NCI-H128 (cell line): ENCODE data around the gene CUL3.
"Not testable (repeated sequence)": the region's sequence is repeated elsewhere in the genome, so short reads cannot be mapped to it uniquely, and the experiment has no call there.

Source experiments
- DNase-seq: peaks from one replicate; lab custom pipeline; 2025; ENCODE audit not compliant: unreplicated experiment; lab: John Stamatoyannopoulos, UW

CUL3 gene

DNA sequence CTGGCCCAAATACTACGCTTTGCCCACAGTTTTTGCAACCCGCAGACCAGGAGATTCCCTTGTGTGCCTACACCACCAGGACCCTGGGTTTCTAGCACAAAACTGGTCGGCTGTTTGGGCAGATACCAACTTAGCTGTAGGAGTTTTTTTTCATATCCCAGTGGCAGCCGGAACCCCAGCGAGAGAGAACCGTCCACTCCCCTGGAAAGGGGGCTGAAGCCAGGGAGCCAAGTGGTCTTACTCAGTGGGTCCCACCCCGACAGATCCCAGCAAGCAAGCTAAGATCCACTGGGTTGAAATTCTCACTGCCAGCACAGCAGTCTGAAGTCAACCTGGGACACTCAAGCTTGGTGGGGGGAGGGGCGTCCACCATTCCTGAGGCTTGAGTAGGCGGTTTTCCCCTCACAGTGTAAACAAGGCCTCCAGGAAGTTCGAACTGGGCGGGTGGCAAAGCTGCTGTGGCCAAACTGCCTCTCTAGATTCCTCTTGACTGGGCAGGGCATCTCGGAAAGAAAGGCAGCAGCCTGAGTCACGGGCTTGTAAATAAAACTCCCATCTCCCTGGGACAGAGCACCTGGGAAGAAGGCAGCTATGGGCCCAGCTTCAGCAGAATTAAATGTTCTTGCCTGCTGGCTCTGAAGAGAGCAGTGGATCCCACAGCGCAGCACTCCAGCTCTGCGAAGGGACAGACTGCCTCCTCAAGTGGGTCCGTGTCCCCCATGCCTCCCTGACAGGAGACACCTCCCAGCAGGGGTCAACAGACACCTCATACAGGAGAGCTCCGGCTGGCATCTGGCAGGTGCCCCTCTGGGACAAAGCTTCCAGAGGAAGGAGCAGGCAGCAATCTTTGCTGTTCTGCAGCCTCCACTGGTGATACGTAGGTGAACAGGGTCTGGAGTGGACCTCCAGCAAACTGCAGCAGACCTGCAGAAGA, 99.8 kb downstream of the CUL3 start:
- not testable (repeated sequence) for DNase-seq

DNA sequence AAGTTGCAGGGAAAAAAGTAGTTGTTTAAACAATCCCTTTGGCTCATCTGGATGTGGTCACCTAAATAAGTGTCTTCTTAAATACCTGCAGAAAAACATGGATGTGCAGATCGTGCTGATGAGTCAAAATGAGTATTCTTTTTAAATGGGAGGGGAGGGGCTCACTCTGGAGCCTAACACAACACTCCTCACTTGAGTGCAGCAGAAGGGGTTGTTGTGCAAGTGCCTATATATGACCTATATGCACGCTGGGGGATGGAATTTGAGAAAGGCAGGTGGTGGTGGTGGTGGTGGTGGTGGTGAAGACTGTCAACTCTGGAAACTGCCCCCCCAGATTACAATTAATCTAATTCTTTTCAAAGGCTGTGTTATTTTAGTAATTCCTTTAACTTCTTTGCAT, 105.3 kb downstream of the CUL3 start:
- DNase-seq, result no peak

DNA sequence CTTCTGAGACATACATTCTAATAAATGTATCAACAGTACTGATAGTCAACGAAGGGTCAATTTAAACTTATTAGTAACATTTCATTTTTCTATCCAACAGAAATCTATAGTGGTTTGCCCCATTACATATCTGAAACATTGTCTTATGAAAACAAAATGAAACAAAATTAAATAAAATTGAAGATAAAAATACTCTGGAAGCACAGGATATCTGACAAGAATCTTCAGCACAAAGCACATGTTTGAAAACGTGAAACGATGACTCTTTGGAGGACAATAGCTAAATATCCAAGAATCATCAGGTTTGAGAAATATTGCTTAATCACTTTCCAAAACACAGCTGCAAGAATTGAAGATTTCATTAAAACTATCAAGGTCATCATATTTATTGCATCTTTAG, 112.3 kb downstream of the CUL3 start:
- DNase-seq, result no peak

DNA sequence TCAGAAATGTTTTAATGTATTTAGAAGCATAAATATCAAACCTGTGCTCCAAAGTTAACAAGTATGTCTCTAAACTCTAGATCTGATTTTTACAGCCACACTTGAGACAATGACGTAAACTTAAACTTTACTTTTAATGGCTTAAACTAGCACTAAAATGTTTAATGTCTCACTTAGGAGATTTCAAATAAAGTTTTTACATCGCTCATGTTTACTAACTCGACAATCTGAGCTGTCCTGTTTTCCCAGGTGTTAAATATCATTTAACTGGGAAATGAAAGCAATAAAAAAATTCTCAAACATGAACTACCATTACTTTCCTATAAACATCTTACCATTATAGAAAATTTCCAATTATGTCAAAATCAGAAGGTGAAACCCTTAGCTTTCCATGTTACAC, 113.0 kb downstream of the CUL3 start:
- no peak for DNase-seq

DNA sequence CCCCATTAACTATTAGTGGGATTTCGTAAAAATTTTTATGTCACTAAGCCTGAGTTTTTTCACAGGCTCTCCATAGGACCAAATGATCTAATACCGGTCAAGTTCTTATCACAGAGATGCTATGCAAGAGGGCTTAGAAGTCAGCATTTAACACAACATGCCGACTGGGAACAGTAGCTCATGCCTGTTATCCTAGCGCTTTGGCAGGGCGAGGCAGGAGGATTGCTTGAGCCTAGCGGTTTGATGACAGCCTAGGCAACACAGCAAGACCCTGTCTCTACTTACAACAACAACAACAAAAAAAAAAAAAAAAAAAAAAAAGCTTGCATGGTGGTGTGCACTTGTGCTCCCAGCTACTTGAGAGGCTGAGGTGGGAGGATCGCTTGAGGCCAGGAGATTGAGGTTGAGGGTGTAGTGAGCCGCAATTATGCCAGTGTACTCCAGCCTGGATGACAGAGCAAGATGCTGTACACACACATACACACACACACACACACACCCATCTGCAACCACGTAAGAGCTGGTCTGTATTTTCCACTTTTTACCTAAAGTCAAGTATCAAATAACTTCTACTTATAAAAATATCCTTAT, 115.7 kb downstream of the CUL3 start:
- DNase-seq, result no peak

DNA sequence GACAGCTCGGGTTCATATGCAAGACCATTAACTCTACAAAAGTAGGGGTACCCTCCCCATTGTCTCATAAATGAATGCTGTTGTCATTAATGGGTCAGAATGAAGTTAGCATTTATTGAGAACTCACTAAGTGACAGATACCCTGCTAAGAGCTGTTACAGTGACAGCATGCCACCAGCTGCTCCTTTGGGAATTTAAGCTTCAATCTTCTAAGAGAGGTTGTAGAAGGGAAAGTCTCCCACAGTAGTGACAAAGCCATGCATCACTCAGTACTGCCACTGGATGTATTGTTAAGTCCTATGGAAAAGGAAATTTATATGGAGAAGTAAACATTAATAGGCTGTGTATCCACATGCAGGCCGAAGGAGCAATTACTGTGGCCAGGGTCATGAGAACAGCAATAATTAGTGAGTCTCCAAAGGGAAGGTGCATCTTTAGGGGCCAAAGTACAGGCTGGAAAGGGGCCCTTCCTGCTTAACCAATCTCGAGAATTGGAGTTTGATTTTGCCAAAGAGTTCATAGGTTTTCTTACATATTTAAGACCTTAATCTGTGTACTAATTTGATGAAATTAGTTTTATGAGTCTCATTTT, 118.8 kb downstream of the CUL3 start:
- no peak for DNase-seq

DNA sequence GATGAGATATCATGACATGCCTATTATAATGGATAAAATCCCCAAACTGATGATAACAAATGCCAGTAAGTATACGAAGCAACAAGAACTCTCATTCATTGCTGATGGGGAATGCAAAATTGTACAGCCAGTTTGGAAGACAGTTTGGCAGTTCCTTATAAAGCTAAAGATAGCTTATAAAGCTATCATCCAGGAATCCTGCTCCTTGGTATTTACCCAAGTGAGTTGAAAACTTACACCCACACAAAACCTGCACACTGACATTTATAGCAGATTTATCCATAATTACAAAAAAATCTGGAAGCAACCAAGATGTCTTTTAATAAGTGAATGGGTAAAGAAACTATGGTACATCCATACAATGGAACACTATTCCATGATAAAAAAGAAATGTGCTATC, 123.8 kb downstream of the CUL3 start:
- no peak for DNase-seq

DNA sequence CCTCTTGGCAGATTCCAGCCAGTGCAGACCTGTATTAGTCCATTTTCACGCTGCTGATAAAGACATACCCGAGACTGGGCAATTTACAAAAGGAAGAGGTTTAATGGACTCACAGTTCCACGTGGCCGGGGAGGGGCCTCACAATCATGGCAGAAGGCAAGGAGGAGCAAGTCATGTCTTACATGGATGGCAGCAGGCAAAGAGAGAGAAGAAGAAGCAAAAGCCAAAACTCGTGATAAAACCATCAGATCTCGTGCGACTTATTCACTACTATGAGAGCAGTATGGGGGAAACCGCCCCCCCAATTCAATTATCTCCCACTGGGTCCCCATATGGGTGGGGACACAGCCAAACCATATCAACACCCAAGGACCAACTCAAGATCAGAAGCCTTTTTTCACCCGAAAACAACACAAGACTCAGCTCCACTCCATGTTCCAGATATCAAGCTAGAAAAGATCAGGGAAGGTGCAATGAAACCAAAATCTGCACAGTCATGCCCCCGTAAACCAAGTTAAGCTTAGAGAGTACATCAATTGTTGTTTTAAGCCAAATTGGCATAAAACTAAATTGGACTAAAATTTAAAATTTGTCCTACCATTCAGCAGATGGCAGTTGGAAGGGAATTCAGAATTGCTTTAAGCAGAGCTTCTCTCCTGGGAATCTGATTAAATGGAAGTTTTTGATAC, 127.6 kb downstream of the CUL3 start:
- DNase-seq, result no peak

DNA sequence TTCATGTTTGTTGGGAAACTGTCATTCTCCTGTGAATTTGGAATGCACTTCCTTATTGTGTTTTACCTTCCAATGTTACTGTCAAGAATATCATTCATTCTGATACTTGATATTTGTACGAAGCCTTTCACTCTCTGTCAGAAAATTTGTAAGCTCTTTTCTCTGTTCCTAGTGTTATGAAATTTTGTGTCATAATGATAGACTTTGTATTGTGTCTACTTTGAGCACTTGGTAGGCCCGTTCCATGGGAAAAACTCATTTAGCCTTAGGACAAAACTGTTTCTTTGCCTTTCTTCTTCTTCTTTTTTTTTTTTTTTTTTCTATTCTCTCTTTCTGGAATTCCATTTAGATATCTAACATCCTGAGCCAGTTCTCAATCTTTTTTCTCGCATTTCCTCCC, 131.3 kb downstream of the CUL3 start:
- no peak for DNase-seq

DNA sequence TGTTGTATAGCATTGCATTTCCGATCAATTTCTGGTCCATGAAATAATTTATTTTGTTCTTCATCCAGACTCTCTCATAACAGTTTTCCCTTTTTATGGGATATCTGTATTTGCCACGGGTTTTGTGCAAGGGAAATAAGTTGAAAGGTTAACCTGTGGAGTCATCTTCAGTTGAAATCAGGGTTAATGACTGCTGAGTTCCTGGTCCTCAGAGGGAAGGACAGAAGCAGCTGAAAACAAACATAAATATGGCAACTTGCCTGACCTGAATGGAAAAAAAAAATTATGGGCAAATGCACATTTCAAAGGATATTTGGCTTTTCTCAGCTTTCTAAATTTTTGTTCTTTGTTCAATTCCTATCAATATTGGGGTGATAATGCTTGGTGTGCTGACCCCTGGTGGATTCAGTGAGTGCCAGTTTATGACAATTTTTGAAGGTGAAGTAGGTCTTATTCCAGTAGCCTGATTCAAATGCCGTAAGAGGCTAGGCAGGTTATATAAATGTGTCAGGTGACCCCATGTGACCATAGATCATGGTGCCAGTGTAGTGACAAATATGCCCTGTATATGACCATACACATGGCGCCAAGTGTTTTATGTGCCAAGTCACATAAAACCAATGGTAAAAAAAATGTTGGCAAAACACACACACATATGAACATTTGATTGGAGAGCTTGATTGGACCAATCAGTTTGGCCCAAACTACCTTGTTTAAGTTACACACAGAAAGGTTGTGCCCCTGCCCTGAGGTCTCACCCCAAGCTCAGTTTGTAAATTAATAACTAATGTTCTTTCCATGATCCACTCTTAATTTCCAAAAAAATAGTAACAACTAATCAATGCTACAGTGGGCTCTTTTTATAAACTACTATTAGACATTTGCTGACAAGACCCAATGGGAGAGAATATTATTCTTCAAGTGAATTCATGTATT, 135.7 kb downstream of the CUL3 start:
- no peak for DNase-seq

DNA sequence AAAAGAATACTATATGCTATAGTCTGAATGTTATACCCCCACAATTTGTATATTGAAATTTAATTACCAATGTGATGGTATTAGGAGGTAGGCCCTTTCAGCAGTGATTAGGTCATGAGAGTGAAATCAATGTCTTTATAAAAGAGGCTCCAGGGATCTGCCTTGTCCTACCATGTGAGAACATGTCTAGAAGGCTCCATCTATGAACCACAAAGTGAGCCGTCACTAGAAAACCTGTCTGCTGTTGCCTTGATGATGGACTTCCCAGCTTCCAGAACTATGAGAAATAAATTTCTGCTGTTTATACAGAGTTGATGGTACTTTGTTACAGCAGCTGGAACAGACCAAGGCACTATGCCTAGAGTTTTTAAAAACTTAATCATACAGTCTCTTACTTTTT, 136.9 kb downstream of the CUL3 start:
- no peak for DNase-seq

DNA sequence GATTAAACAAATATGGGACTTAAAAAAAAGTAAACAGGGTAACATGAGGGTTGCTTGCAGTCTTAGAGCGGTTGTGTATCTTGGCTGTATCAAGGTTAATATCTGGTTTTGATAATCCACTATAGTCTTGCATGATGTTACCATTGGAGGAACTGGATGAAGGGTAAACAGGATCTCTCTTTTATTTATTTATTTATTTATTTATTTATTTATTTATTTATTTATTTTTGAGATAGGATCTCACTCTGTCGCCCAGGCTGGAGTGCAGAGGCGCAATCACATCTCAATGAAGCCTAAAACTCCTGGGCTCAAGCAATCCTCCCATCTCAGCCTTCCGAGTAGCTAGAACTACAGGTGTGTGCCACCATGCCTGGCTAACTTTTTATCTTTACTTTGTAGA, 140.4 kb downstream of the CUL3 start:
- no peak for DNase-seq

DNA sequence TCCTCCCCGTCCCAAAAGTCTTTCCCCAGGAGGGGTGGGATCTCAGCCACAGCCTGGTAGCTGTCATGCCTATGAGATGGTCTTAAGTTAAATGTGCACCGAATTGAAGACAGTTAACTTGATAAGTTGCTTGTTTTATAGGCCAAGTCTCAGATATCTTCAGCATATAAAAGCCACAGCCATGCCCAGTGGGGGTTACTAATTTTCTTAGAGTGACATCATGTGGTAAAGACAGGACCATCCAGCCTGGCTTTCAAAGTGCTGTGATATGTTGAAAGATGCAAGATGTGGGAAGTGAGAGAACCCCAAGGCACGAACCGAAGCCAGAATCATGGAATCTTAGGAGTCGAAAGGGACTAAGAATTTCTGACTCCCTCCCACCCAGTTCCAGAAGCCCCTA, 141.1 kb downstream of the CUL3 start:
- DNase-seq, result no peak

DNA sequence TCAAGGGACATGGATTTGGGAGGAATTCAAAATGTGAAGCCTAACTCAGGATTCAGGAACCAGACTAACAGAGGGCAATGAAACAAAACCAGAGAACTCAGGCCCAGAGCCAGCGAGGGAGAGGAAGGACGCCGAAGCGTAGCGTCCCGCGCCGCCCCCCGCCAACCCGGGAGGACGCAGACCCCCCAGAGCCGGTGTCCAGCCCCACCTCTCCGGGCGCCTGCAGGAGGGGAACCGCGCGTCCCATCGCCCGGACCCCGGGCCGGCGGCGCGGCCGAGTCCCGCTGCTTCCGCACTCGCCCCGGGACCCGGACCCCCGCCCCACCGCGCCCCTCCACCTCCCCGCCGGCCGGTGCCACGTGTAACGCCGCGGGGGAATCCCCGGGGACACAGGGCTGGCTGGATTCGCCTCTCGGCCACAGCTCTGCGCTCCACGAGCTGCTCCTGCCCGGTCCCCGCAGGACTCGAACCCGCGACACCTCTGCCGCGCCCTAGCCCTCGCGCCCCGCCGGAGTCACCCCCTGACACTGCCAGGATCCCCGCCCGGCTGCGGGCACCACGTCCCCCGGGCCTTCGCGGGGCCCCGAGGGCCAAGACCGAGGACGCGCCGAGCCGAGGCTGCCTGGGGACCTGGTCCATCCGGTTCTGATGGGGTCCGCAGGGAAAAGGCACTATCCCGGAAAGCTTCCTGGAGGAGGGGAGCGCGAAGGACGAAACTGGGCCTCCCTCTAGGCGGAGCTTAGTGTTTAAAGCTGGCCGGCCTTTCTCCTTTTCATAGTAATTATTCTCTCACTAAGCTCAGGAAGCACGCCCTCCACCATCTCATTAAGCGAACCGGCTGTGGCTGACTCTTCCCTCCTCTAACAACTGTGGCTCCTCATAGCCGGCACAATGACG, 142.8 kb downstream of the CUL3 start:
- DNase-seq, result no peak

DNA sequence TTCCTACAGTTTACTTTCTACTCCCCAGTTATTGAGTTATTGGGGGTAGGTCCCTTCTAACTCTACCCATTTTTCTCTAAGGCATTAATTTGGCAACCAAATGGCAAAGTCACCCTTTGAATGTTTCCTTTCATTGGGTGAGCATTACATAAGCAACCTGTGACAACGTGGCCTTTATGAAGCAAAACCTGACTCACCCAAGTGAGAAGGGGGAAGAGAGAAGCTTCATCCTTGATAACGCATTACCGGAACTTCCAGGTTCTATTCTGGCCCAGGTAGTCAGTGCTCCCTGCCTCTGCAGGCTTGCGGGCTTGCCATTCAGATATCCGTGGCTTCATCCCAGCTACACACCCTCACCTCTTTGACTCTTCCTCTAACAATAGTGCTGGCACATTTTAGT, 144.2 kb downstream of the CUL3 start:
- no peak for DNase-seq

DNA sequence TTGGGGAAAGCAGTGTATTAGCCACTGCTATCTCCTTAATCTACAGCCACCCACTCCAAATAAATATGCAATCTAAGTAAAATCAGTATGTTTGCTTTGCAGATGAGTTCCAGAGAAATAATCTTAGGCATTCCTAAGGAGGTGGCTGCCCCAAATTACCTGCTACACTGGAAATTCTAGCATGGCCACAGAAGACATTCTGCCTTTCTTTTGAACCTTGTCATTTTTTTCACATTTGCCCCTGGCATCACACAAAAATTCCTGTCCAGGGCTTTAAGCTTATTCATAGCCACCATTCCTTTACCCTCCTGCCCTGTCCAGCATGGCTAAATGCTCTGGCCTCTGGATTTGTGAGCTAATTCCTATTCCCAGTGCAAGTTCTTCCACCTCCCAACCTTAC, 146.4 kb downstream of the CUL3 start:
- no peak for DNase-seq

DNA sequence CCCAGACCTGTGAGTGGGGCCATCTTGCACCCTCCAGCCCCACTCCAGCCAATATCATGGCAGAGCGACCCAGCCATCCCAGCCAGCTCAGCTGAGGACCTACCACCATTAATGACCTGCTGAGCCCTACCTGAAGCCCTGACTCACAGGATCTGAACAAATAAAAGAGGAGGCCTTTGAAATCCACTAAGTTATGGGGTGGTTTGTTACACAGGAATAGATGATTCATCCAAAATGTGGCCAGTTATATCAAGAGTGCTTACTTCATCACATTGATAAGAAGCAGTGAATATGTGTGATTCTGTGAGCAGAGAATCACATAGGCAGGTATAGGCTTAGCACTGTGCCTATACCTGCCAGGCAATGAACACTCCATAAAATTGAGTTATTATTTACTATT, 148.5 kb downstream of the CUL3 start:
- no peak for DNase-seq

DNA sequence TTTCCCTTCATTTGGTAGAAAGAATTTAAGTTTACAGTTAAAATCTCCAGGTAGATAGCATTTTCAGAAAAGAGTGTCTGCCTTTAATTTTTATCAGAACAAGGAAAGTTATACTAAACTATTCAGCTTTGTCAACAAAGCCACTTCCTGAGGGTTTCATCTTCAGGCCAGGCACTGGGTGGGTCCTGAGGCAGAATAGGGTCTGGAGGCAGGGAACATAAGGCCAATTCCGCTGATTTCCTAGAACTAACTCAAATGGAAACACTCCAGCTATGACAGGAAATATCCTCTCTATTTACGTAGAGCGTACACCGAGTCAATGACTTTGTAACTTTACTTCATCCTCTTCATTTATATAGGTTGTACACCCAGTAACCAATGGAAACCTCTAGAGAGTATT, 150.5 kb downstream of the CUL3 start:
- no peak for DNase-seq

DNA sequence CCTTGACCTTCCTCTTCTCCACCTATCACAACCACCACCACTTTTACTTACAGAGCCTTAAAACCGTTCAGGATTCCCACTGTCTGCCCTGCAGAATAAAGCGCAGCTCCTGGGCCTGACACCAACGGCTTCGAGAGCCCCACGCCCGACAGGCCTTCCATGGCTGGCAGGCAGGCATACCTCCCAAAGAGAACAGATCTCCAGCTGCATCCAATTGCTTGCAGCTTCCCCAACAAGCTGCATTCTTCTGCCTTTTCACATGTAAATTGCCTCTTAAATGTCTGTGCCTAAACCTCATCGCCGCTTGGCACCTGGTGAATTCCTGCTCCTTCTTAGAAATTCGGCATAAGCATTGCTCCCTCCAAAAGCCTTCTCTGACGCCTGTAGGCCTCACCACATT, 151.7 kb downstream of the CUL3 start:
- no peak for DNase-seq
